ENCODE data around the gene IDS.
"Not testable (repeated sequence)": the region's sequence is repeated elsewhere in the genome, so short reads cannot be mapped to it uniquely, and the experiment has no call there.

IDS gene

DNA sequence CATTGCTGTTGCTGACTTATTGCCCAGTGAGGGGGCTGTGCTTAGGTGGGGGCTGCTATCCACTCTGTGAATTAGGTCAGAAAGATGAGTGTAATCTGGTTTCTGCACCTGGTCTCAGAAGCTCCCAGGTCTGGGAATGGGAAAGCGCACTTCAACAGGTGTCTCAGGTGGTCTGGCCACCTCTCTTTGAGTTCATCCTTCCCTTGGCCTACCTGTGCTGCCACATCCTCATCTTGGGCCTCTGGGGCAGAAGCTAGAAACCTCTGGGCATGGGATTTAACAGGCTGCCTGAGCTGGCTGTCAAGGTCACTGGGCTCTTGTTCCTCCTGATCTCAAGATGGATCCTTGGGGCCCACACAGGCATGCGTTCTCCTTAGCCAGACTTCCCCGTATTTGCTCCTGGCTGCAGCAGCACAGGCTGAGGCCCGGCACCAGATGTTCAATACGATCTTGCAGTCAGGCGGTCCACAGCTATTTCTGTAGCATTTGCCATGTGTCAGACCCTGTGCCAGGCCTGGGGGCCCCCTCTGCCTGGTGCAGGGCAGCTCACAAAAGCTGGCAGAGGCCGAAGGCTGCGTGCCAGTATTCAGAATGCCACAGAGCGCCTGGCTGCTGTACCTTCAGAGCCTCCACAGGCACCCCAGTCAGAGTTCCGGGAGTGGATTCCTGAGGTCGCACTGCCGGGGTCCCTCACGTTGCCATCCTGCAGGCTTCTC, 21.4 kb upstream of the IDS start:
- peak overlapping the region; percentile 46 for H3K27ac ChIP-seq (ENCODE audit: low read length)
- not testable (repeated sequence) for H3K36me3 ChIP-seq (ENCODE audit: control insufficient read depth in 2 of 2, insufficient read depth in 2 of 2, low read length in 2 of 2); H3K4me3 ChIP-seq (ENCODE audit: low read length in 2 of 2); H3K4me1 ChIP-seq (ENCODE audit: control insufficient read depth, insufficient read depth, low read length); H3K27me3 ChIP-seq (ENCODE audit: control insufficient read depth in 1 of 2, insufficient read depth in 2 of 2, low read length in 2 of 2); H3K9me3 ChIP-seq (ENCODE audit: control insufficient read depth in 2 of 2, low read length in 2 of 2); H3K9ac ChIP-seq (ENCODE audit: low read length in 2 of 2)

DNA sequence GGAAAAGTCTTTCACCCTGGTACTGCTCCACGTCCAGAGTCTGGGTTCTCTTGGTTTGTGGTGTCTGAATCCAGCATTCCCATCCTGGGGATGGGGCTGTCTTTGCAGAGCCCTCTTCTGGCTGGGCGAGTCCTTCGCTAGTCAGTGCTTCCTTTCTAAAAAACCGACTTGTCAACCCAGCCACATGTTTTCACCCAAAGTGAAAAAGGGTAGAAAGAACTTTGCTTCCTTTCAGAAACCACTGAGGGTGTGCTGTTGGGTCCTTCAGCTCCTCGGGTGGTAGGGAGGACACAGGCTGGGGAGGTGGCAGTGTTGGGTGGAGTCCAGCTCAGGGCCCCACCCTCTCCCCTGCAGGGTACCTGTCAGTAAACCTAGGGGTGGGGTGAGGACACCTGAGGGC, 20.8 kb upstream of the IDS start:
- peak overlapping the region; percentile 46 for H3K27ac ChIP-seq (ENCODE audit: low read length)
- H3K36me3 ChIP-seq (ENCODE audit: control insufficient read depth in 2 of 2, insufficient read depth in 2 of 2, low read length in 2 of 2), result not testable (repeated sequence)

DNA sequence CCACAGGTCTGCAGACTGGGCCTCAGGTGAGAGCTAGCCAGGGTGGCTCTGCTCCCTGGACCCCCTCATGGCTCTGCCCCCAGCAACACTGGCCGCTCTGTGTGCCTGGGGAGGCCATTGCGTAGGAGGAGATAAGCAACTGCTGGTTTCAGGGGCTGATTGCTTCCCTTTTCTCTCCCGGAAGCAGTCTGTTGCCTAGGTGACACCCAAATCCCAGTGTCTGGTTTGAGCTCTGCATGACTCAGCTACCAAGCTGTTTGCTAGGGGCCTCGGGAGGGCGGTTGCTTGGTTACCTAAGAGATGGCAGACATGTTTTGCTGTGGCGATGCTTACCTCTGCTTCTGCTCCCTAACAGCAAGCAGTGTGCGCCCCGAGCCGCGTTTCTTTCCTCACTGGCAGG, 20.3 kb upstream of the IDS start:
- H3K27ac ChIP-seq (ENCODE audit: low read length), result not testable (repeated sequence)

More for the DNA sequence above, 20.8 kb upstream of the IDS start:
- H3K27me3 ChIP-seq (ENCODE audit: control insufficient read depth in 1 of 2, insufficient read depth in 2 of 2, low read length in 2 of 2); H3K9ac ChIP-seq (ENCODE audit: low read length in 2 of 2); H3K4me1 ChIP-seq (ENCODE audit: control insufficient read depth, insufficient read depth, low read length); H3K9me3 ChIP-seq (ENCODE audit: control insufficient read depth in 2 of 2, low read length in 2 of 2); H3K4me3 ChIP-seq (ENCODE audit: low read length in 2 of 2): not testable (repeated sequence)

DNA sequence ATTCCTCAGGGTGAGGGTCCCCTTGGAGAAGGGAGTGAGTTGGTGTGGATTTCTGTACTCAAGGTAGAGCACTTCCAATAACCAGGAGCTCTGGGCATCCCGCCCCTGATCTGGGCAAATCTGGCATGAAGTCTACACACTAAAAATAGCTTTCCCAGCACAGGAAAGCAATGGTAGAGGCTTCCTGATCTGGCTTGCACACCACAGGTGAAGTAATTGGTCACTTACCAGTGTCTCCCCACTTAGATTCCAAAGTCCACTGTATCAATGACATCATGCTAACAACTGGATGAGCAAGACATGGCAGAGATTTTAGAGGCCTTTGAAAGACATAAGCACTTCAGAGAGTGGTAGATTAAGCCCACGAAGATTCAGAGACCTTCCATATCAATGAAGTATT, 17.8 kb upstream of the IDS start:
- no peaks in the 10 kb centered on the region for H3K9me3 ChIP-seq (ENCODE audit: control insufficient read depth in 2 of 2, low read length in 2 of 2)
- H3K27ac ChIP-seq (ENCODE audit: low read length), result no peak overlapping the region
- H3K27me3 ChIP-seq (ENCODE audit: control insufficient read depth in 1 of 2, insufficient read depth in 2 of 2, low read length in 2 of 2), result peaks cover 0 to 2% of the 10 kb centered on the region in 2 donors
- peaks cover under 1% of the 10 kb centered on the region for H3K4me1 ChIP-seq (ENCODE audit: control insufficient read depth, insufficient read depth, low read length)
- no peak overlapping the region for H3K4me3 ChIP-seq (ENCODE audit: low read length in 2 of 2)
- H3K36me3 ChIP-seq (ENCODE audit: control insufficient read depth in 2 of 2, insufficient read depth in 2 of 2, low read length in 2 of 2), result no peaks in the 10 kb centered on the region
- H3K9ac ChIP-seq (ENCODE audit: low read length in 2 of 2), result no peak overlapping the region

More for the DNA sequence above, 20.3 kb upstream of the IDS start:
- not testable (repeated sequence) for H3K36me3 ChIP-seq (ENCODE audit: control insufficient read depth in 2 of 2, insufficient read depth in 2 of 2, low read length in 2 of 2); H3K4me3 ChIP-seq (ENCODE audit: low read length in 2 of 2); H3K9me3 ChIP-seq (ENCODE audit: control insufficient read depth in 2 of 2, low read length in 2 of 2); H3K27me3 ChIP-seq (ENCODE audit: control insufficient read depth in 1 of 2, insufficient read depth in 2 of 2, low read length in 2 of 2); H3K4me1 ChIP-seq (ENCODE audit: control insufficient read depth, insufficient read depth, low read length); H3K9ac ChIP-seq (ENCODE audit: low read length in 2 of 2)

DNA sequence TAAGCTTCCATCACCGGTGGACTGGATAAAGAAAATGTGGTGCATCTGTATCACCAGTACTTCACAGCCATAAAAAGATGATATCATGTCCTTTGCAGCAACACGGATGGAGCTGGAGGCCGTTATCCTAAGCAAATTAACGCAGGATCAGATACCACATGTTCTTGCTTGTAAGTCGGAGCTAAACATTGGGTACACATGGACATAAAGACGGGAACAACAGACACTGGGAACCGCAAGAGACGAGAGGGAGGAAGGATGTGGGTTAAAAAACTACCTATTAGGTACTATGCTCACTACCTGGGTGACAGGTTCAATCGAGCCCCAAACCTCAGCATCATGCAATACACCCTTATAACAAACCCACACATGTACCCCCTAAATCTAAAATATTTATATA, 16.3 kb upstream of the IDS start:
- H3K27me3 ChIP-seq (ENCODE audit: control insufficient read depth in 1 of 2, insufficient read depth in 2 of 2, low read length in 2 of 2), result peaks cover 0 to 2% of the 10 kb centered on the region in 2 donors
- peaks cover 0 to under 1% of the 10 kb centered on the region in 2 donors for H3K9me3 ChIP-seq (ENCODE audit: control insufficient read depth in 2 of 2, low read length in 2 of 2)
- no peak overlapping the region for H3K9ac ChIP-seq (ENCODE audit: low read length in 2 of 2)
- H3K36me3 ChIP-seq (ENCODE audit: control insufficient read depth in 2 of 2, insufficient read depth in 2 of 2, low read length in 2 of 2), result no peaks in the 10 kb centered on the region
- no peaks in the 10 kb centered on the region for H3K4me1 ChIP-seq (ENCODE audit: control insufficient read depth, insufficient read depth, low read length)
- H3K27ac ChIP-seq (ENCODE audit: low read length), result no peak overlapping the region
- no peak overlapping the region for H3K4me3 ChIP-seq (ENCODE audit: low read length in 2 of 2)

DNA sequence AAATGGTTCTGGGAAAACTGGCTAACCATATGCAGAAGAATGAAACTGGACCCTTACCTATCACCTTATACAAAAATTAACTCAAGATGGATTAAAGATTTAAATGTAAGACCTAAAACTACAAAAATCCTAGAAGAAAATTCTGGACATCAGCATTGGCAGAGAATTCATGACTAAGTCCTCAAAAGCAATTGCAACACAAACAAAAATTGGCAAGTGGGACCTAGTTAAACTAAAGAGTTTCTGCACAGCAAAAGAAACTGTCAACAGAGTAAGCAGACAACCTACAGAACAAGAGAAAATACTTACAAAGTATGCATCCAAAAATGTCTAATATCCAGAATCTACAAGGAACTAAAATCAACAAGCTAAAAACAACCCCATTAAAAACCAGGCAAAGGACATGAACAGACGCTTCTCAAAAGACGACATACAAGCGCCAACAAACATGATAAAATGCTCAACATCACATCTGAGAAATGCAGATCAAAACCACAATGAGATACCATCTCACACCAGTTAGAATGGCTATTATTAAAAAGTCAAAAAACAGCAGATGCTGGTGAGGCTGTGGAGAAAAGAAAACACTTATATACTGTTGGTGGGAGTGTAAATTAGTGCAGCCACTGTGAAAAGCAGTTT, 15.7 kb upstream of the IDS start:
- not testable (repeated sequence) for H3K4me1 ChIP-seq (ENCODE audit: control insufficient read depth, insufficient read depth, low read length); H3K4me3 ChIP-seq (ENCODE audit: low read length in 2 of 2); H3K36me3 ChIP-seq (ENCODE audit: control insufficient read depth in 2 of 2, insufficient read depth in 2 of 2, low read length in 2 of 2); H3K9me3 ChIP-seq (ENCODE audit: control insufficient read depth in 2 of 2, low read length in 2 of 2); H3K27me3 ChIP-seq (ENCODE audit: control insufficient read depth in 1 of 2, insufficient read depth in 2 of 2, low read length in 2 of 2); H3K9ac ChIP-seq (ENCODE audit: low read length in 2 of 2); H3K27ac ChIP-seq (ENCODE audit: low read length)

DNA sequence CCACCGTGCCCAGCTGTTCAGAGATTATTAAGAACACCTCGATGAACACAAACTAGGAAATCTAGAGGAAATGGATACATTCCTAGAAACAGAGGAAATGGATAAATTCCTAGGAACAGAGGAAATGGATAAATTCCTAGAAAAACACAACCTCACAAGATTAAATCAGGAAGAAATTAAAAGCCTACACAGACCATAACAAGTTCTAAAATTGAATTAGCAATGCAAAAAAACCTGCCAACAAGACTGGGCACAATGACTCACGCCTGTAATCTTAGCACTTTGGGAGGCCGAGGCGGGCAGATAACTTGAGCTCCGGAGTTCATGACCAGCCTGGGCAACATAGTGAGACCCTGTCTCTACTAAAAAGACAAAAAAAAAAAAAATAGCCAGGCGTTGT, 13.1 kb upstream of the IDS start:
- H3K9ac ChIP-seq (ENCODE audit: low read length in 2 of 2), result no peak overlapping the region
- no peaks in the 10 kb centered on the region for H3K4me1 ChIP-seq (ENCODE audit: control insufficient read depth, insufficient read depth, low read length)

DNA sequence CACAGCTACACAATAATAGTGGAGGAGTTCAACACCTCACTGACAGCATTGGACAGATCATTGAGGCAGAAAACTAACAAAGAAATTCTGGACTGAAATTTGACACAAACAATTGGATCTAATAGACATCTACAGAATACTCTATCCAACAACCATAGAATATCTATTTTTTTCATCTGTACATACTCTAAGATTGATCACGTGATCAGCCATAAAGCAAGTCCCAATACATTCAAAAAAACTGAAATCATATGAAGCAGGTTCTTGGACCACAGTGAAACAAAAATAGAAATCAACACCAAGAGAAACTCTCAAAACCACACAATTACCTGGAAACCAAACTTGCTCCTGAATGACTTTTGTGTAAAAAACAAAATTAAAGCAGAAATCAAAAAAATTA, 12.2 kb upstream of the IDS start:
- no peak overlapping the region for H3K9ac ChIP-seq (ENCODE audit: low read length in 2 of 2)
- H3K9me3 ChIP-seq (ENCODE audit: control insufficient read depth in 2 of 2, low read length in 2 of 2), result peaks cover 0 to 3% of the 10 kb centered on the region in 2 donors
- H3K27me3 ChIP-seq (ENCODE audit: control insufficient read depth in 1 of 2, insufficient read depth in 2 of 2, low read length in 2 of 2), result no peaks in the 10 kb centered on the region
- H3K4me1 ChIP-seq (ENCODE audit: control insufficient read depth, insufficient read depth, low read length), result no peaks in the 10 kb centered on the region
- no peak overlapping the region for H3K27ac ChIP-seq (ENCODE audit: low read length)
- H3K36me3 ChIP-seq (ENCODE audit: control insufficient read depth in 2 of 2, insufficient read depth in 2 of 2, low read length in 2 of 2), result no peaks in the 10 kb centered on the region
- H3K4me3 ChIP-seq (ENCODE audit: low read length in 2 of 2), result no peak overlapping the region

More for the DNA sequence above, 13.1 kb upstream of the IDS start:
- H3K4me3 ChIP-seq (ENCODE audit: low read length in 2 of 2), result no peak overlapping the region
- H3K27ac ChIP-seq (ENCODE audit: low read length), result no peak overlapping the region
- peaks cover 0 to 3% of the 10 kb centered on the region in 2 donors for H3K9me3 ChIP-seq (ENCODE audit: control insufficient read depth in 2 of 2, low read length in 2 of 2)
- H3K27me3 ChIP-seq (ENCODE audit: control insufficient read depth in 1 of 2, insufficient read depth in 2 of 2, low read length in 2 of 2), result no peaks in the 10 kb centered on the region
- no peaks in the 10 kb centered on the region for H3K36me3 ChIP-seq (ENCODE audit: control insufficient read depth in 2 of 2, insufficient read depth in 2 of 2, low read length in 2 of 2)

DNA sequence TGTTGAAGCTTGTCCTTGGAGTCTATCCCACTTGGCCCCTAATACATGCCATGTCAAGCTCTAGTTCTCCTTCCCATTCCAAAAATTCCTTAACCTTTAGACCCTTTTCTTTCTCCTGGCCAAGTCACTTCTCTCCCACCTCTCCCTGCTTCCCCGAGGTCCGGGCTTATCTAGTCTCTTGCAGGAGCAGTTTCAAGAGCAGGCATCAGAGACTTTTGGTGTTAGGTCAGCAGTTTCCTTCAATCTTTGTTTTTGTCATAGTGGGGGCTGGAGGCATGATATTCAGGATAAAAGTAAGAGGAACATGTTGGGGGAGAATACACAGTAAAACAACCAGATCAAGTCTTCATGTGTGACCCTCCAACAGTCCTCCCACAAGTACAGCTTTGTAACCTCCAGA, 11.5 kb upstream of the IDS start:
- no peak overlapping the region for H3K27ac ChIP-seq (ENCODE audit: low read length)
- H3K4me1 ChIP-seq (ENCODE audit: control insufficient read depth, insufficient read depth, low read length), result no peaks in the 10 kb centered on the region
- no peaks in the 10 kb centered on the region for H3K36me3 ChIP-seq (ENCODE audit: control insufficient read depth in 2 of 2, insufficient read depth in 2 of 2, low read length in 2 of 2)
- H3K4me3 ChIP-seq (ENCODE audit: low read length in 2 of 2), result no peak overlapping the region
- H3K9me3 ChIP-seq (ENCODE audit: control insufficient read depth in 2 of 2, low read length in 2 of 2), result peaks cover 0 to 3% of the 10 kb centered on the region in 2 donors
- no peak overlapping the region for H3K9ac ChIP-seq (ENCODE audit: low read length in 2 of 2)
- no peaks in the 10 kb centered on the region for H3K27me3 ChIP-seq (ENCODE audit: control insufficient read depth in 1 of 2, insufficient read depth in 2 of 2, low read length in 2 of 2)

DNA sequence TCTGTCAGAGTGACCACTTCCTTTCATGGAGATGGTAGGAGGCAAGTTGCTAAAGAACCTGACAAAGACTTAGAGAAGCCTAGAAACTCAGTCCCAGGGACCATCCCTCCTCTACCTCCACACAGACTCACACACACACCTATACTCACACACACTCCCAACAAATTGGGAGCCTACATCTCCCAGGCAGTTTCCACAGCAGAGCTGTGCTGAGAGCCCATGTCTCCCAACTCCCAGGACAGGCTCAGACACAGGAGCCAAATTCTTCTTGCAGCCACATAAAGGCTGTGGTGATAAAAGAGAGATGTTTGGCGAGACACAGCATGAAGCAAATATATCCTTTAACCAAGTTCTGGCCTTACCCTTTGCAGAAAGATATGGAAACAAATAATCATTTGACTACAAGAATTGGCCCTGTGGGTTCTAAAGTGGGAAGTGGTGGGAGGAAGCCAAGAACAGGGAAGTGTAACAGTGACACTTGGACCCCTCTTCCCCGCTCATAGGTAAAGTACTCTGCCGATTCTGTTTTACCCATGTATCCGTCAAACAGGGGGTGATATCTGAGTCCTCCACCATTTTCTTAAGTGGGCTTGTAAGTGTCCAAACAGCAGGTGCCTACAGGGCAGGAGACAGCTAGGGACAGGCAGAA, 11.0 kb upstream of the IDS start:
- no peak overlapping the region for H3K9ac ChIP-seq (ENCODE audit: low read length in 2 of 2)
- peaks cover 0 to 3% of the 10 kb centered on the region in 2 donors for H3K9me3 ChIP-seq (ENCODE audit: control insufficient read depth in 2 of 2, low read length in 2 of 2)
- H3K36me3 ChIP-seq (ENCODE audit: control insufficient read depth in 2 of 2, insufficient read depth in 2 of 2, low read length in 2 of 2), result no peaks in the 10 kb centered on the region
- no peaks in the 10 kb centered on the region for H3K27me3 ChIP-seq (ENCODE audit: control insufficient read depth in 1 of 2, insufficient read depth in 2 of 2, low read length in 2 of 2)
- H3K27ac ChIP-seq (ENCODE audit: low read length), result no peak overlapping the region
- H3K4me1 ChIP-seq (ENCODE audit: control insufficient read depth, insufficient read depth, low read length), result no peaks in the 10 kb centered on the region
- H3K4me3 ChIP-seq (ENCODE audit: low read length in 2 of 2), result no peak overlapping the region

All from stomach smooth muscle (tissue), 2 donors.